NOMO-1 treated with DMSO at 0.1 percent for 48 hours (cell line): Measurements from ENCODE around the gene NFIA.
"Not testable (repeated sequence)": the region's sequence is repeated elsewhere in the genome, so short reads cannot be mapped to it uniquely, and the experiment has no call there.

ENCODE experiments used
- DNase-seq: peaks from one replicate; lab custom pipeline; 2025; ENCODE audit not compliant: unreplicated experiment; lab: John Stamatoyannopoulos, UW

Gene NFIA

GRCh38 chr1:61125895-61126294 is 43.5 kb downstream of the NFIA start:
- no peak for DNase-seq

GRCh38 chr1:61126843-61127242 is 44.5 kb downstream of the NFIA start:
- DNase-seq = not testable (repeated sequence)

GRCh38 chr1:61130338-61131000 is 48.1 kb downstream of the NFIA start:
- DNase-seq = no peak

GRCh38 chr1:61131248-61131647 is 48.9 kb downstream of the NFIA start:
- DNase-seq = no peak

- DNase-seq = no peak
Measured at GRCh38 chr1:61131716-61132115, 49.4 kb downstream of the NFIA start.

DNA sequence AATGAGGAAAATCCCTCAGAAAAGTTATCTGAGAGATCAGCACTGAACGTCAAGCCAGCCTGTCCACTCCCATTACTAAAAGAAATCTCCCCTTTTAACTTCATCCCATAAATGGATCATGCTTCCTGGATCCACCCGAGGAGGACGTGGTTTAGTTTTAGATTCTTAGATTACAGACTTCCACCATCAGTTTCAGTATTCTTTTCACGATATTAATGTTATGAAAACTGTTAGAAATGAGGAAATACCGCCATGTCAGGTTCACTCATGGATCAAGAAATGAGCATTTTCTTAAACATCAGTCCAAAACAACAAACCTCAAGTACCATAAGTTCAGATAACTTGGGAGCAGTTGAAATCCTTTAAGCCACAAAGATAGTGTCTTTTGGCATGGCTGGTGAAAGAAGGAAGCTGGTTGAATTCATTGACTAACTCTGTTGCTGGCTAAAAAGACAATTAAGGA is 49.8 kb downstream of the NFIA start:
- no peak for DNase-seq

DNA sequence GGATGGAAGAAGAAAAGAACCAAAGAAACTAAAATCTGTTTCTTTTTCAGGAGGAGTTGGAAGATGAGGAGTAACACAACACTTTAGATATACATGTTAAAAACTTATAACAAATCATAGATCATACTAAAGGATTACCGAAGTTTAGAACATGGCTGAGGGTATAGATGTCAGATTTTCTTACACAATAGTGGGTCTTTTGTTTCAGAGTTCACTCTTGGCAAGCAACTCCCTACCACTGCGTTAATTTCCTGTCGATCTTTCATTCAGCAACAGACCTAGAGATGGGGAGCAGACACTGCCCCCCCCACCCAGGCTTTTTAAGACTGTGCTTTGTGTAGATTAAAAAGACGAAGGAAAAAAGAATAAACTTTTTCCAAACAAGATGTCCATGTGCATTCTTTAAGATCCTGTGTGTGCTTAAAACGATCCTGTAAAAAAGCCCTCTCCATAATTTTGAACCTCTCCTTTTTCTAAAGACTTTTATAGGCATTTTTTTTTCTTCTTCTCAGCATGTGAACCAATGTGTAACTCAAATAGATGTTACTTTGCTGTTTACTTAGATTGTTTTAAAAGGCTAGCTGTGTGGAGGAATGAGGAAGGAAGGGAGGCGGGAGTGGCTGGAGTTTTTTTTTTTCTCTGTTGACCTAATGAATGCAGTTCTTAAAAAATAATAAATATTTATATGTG is 50.4 kb downstream of the NFIA start:
- DNase-seq = peak; percentile 19

DNA sequence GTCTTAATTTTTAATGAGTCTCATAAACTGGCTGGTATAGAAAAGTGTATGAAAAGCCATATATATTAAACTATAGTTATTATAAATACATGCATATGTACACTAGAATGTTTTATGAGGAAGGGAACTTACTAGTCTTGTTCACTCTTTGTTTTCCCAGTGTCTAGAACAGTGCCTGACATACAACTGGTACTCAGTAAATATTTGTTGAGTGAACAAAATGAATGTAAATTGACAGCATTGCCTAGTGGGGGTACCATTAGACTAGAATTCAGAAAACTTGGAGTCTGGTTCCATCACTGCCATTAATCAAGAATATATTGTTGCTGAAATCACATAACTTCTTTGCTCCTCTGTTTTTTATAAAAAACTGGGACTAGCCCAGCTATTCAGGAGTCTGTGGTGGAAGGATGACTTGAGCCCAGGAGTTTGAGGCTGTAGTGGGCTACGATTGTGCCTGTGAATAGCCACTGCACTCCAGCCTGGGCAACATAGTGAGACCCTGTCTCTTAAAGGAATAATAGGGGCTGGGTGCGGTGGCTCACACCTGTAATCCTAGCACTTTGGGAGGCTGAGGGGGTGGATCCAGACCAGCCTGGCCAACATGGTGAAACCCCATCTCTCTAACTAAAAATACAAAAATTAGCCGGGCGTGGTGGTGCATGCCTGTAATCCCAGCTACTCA is 51.1 kb downstream of the NFIA start:
- DNase-seq = no peak

GRCh38 chr1:61135291-61135690 is 52.9 kb downstream of the NFIA start:
- no peak for DNase-seq

DNA sequence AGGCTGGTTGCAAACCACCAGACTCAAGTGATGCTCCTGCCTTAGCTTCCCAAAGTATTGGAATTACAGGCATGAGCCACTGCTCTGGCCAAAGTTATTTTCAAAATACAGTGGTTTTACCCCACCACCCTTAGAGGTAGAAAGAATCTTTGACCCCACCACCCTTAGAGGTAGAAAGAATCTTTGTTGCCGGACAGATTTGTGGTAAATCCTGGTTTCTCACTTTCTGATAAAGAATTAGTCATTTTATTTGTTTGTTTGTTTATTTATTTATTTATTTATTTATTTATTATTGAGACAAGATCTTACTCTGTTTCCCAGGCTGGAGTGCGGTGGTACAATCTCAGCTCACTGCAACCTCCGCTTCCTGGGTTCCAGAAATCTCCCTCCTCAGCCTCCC is 55.9 kb downstream of the NFIA start:
- DNase-seq = no peak

DNA sequence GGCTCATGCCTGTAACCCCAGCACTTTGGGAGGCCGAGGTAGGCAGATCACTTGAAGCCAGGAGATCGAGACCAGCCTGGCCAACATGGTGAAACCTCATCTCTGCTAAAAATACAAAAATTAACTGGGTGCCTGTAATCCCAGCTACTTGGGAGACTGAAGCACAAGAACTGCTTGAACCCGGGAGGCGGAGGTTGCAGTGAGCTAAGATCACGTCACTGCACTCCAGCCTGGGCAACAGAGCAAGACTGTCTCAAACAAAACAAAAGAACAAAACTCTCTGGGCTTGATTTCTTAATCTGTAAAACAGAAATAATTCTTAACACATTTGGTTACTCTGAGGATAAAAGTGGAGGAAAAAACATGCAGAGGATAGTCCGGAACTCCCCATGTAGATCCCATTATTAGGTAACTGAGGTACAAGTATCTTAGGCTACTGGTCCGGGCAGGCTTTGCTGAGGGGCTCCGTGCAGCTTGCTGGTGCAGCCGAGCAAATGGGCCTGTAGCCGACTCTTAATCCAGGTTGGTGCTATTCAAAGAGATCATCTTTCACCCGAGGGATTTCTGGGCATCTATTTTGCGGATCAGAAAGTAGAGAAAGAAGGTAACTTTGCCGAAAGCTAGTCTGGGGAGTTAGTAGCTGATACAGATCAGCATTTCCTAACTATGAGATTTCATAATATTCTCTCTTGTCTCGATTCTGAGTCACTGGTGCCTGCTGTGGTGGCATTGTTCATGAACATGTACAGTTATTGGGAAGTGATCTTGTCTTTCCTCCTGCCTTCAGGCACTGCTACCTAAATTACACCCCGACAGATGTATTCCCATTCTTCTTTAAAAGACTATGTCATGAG is 56.8 kb downstream of the NFIA start:
- peak; percentile 97 for DNase-seq

DNA sequence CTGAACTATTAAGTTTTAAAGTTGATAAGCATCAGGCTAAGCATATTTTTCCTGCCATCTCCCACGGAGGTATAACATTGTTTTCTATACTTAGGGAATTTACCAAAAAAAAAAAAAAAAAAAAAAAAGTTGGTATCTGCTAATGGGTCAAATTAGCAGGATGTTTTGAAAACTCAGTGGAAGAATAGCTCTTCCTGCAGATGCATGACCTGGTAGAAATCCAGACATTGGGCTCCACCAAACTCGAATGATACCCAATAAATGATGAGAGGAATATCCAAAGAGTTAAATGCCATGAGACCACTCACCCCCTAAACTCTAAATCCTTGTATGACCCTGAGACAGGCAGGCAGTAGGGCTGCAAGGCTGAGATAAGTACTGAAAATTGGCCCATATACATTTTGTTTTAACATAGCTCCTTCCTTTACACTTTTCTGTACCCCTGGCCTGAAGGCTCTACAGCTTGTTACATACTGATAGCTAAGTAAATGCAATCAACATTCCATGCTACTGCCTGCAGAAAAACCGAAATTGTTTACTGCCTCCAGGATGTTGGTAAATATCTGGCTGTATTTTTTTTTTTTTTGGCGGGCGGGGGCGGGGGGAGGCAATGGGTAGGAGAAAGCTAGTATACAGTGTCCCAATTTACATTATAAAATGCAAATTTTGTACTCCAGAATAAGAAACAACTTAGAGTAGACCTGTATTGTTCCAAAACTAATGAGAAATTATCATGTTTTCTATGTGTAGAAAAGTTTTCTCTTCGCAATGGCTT is 57.6 kb downstream of the NFIA start:
- no peak for DNase-seq

- DNase-seq = peak; percentile 49
Measured at GRCh38 chr1:61140778-61141177, 58.4 kb downstream of the NFIA start.

DNA sequence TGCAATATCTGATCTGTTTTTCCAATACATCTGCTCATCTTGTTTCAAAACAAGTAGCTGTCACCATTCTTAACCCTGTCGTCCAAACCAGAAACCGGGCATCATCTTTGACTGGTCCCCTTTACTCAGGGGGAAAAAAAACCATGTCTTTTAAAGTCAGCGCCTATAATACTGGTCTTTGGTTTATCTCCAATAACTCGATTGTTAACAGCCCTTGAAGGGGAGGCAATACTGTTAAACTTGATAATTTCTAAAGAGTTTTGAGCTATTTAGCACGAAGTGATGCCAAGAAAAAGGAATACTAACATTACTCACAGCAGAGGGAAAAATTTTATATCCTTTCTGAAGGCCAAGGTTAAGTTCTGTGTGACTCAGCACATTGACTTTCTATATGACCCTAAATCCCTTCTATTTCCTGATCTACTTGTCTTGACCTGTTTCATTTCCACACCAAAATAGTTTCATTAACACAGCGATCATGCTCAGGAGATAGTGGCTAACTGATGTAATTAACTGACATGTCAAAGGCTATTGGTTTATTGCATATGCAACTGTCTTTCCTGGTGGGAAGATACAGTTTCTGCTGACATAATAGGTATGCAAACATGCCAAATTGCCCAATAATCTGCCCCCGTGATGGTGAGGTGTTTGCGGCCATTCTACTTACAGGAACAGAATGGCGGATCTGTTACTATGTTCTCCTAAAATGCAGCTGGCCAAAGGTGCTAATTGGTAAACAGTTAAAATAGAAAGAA is 59.1 kb downstream of the NFIA start:
- peak; percentile 90 for DNase-seq

DNA sequence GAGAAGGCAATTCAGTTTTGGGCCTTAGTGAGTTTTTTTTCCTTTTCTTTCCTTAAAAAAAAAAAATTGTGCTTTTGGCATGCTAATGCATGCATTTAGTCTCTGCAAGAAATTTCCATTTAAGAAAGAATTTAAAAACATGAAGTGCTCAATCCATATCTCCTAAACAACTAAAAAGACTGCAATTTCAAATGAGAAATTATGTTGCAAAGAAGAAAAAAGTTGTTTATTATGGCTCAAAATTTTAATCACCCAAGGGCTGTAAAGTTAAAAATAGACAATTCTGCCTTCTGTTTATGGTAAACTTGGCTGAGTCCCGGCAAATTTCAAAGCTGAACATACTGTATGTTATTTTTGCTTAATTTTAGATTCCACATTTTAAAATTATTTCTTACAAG is 59.7 kb downstream of the NFIA start:
- no peak for DNase-seq

DNA sequence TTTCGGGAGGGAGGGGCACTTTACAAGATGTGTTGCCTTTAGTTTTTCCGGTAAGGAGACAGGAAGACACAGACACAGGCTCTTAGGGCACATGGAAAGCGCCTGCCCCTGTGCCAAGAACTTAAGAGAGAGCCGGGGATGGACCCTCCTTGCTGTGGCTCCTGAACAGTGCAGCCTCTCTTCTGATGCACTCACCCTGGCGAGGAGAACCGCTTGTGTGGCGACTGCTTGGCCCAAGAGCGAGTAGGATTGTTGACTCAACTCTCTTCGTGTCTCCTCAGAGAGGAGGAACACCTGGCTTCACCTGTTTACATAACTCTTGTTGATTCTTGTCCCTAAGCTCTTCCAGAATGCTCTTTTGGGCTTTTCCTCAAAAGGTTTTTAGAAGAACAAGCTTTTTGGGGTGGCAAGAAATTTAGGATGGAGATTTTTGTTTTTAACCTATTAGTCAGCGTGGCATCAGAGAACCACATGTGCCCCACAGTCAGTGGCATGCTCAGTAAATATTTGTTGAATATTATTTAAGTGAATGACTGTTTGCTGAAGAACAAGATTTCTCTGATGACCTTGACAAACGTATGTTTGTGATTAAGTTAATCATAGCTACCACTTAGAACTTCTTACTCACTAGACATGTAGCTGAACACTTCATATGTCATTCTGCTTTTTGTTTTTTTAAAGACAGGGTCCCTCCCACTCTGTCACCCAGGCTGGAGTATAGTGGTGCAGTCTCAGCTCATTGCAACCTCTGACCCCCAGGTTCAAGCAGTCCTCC is 60.6 kb downstream of the NFIA start:
- DNase-seq = no peak

GRCh38 chr1:61143821-61144424 is 61.6 kb downstream of the NFIA start:
- DNase-seq = no peak

DNA sequence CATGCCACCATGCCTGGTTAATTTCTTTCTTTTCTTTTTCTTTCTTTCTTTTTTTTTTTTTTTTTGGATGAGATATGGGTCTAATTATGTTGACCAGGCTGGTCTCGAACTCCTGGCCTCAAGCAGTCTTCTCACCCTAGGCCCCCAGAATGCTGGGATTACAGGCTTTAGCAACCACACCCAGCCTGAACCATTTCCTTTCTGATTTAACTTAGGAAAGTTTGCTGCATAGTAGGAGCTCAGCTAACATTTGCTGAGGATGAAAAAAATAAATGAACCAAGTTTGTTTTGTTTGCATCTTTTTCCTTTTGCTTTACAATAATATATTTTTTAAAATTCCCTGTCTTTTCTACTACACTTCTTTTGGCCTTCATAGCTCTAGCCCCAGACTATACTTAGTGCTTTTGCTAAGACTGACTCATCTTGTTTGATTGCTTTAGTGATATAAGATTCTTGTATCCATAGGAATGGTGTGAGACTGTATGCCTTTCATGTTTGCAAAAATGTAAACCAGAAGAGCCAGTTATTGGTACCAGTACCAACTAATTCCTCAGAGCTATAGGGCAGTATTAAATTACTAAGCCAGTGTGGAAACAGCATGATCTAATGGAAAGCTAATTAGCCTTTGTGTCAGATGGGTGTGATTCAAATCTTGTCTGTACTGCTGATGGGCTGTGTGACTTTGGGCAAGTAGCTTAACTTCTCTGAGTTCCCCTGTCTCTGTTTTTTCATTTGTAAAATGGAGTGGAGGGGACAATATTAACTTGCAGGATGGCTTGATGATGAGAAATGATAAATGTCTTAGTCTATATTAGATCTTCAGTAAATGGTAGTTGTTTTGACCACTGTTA is 66.9 kb downstream of the NFIA start:
- DNase-seq = no peak
